GM23248 (cell line): ENCODE results near the gene NAXE.

Experiments used
- EZH2 ChIP-seq: fragments of 200-600 bp; sonication (generic); IDR thresholded peaks from 2 replicates; pipeline ENCODE4 v1.6.1; 2018; ENCODE audit warnings: antibody characterized with exemption, mild to moderate bottlenecking; ENCODE audit not compliant: insufficient read depth, poor library complexity, severe bottlenecking
- EZH2phosphoT487 ChIP-seq: fragments of 200-600 bp; sonication (generic); IDR thresholded peaks from 2 replicates; pipeline ENCODE4 v1.6.1; 2018; ENCODE audit warnings: antibody characterized with exemption, moderate library complexity, mild to moderate bottlenecking, low read depth; ENCODE audit not compliant: insufficient read depth

- no peak for TF ChIP-seq EZH2
- no peak for TF ChIP-seq EZH2phosphoT487
Measured at GRCh38 chr1:156638189-156638985, 46.8 kb downstream of the NAXE start.
